ENCODE results near the gene ATOH7. TPM values are rescaled to one million over a fixed set of nuclear protein-coding genes. Genes with fewer than 3 reads are reported as not detected.

The ATOH7 gene
- total and polyA plus RNA-seq, 3 experiments from 2014 or later: not detected

- no peaks in the 10 kb centered on the region for H3K9me3 Mint-ChIP-seq
- Histone ChIP-seq H3K4me1 (ENCODE audit: insufficient read depth, low read length) (no peaks in the 10 kb centered on the region), H3K9me3 (ENCODE audit: low read length) (no peaks in the 10 kb centered on the region), H3K36me3 (ENCODE audit: insufficient read depth, low read length) (no peaks in the 10 kb centered on the region), H3K27me3 (ENCODE audit: insufficient read depth, low read length, poor library complexity, severe bottlenecking) (no peaks in the 10 kb centered on the region), H3K27ac (ENCODE audit: low read depth, low read length) (no peak overlapping the region), H3K4me3 (ENCODE audit: low read length) (no peak overlapping the region)
- no peaks in the 10 kb centered on the region for H3K4me1 Mint-ChIP-seq
- ChIA-PET CTCF (no interaction called here), POLR2A (no interaction called here)
- H3K27me3 Mint-ChIP-seq: peaks cover 6 to 33% of the 10 kb centered on the region in 2 donors
- no peak overlapping the region for H3K27ac Mint-ChIP-seq
- DNase-seq: no peak
- H3K4me3 Mint-ChIP-seq: no peak overlapping the region
- H3K36me3 Mint-ChIP-seq: no peaks in the 10 kb centered on the region
Observed at GRCh38 chr10:68185085-68185484, 46.8 kb downstream of the ATOH7 start.

DNA sequence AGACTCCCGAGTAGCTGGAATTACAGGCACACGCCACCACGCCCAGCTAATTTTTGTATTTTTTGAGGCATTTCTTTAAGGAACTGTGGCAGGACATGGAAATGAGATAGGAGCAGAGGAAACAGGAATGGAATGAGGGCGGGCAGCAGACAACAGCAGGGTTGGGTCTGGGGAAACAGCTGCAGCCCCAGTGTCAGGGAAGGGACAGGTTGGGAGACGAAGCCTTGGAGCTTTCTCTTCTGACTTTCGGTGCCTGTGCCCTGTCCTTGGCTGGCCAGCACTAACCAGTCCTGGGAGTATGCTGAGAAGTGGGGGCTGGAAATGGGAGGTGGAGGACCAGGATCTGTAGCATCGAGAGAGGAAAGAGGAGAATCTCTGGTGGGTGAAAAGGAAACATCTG lies 47.4 kb downstream of the ATOH7 start:
- H3K4me1 Mint-ChIP-seq: no peaks in the 10 kb centered on the region
- DNase-seq: no peak
- H3K27ac ChIP-seq (ENCODE audit: low read depth, low read length): no peak overlapping the region
- ChIA-PET CTCF (no interaction called here), POLR2A (no interaction called here)
- no peaks in the 10 kb centered on the region for H3K9me3 ChIP-seq (ENCODE audit: low read length)
- H3K36me3 Mint-ChIP-seq: no peaks in the 10 kb centered on the region
- no peaks in the 10 kb centered on the region for H3K27me3 ChIP-seq (ENCODE audit: insufficient read depth, low read length, poor library complexity, severe bottlenecking)
- H3K4me3 Mint-ChIP-seq: no peak overlapping the region
- H3K36me3 ChIP-seq (ENCODE audit: insufficient read depth, low read length): no peaks in the 10 kb centered on the region
- peaks cover 6 to 32% of the 10 kb centered on the region in 2 donors for H3K27me3 Mint-ChIP-seq
- no peaks in the 10 kb centered on the region for H3K9me3 Mint-ChIP-seq
- no peaks in the 10 kb centered on the region for H3K4me1 ChIP-seq (ENCODE audit: insufficient read depth, low read length)
- no peak overlapping the region for H3K27ac Mint-ChIP-seq
- H3K4me3 ChIP-seq (ENCODE audit: low read length): no peak overlapping the region

Other genes with a start within 250 kb of the ATOH7 start
- 10 to 100 TPM; 41.0 to 41.6 TPM for gene HERC4, start 156.8 kb downstream of the ATOH7 start, total RNA-seq
- 19.0 TPM for gene HERC4, start 156.8 kb downstream of the ATOH7 start, polyA plus RNA-seq
- not detected for gene MYPN, start 122.6 kb downstream of the ATOH7 start, total RNA-seq
- not detected for gene MYPN, start 122.6 kb downstream of the ATOH7 start, polyA plus RNA-seq
- 100 to 1,000 TPM; 170 to 171 TPM for gene HNRNPH3, start 100.0 kb upstream of the ATOH7 start, total RNA-seq
- gene HNRNPH3, start 100.0 kb upstream of the ATOH7 start, polyA plus RNA-seq: 145 TPM
- gene PBLD, start 100.8 kb upstream of the ATOH7 start, total RNA-seq: 1 to 10 TPM; 1.2 to 1.7 TPM
- 0.95 TPM for gene PBLD, start 100.8 kb upstream of the ATOH7 start, polyA plus RNA-seq
- gene RUFY2, start 175.2 kb upstream of the ATOH7 start, total RNA-seq: 1 to 10 TPM; 7.7 to 7.8 TPM
- gene RUFY2, start 175.2 kb upstream of the ATOH7 start, polyA plus RNA-seq: 8.1 TPM
- gene DNA2, start 239.9 kb upstream of the ATOH7 start, total RNA-seq: 10 to 100 TPM; 37.3 to 40.0 TPM
- 0.55 TPM for gene DNA2, start 239.9 kb upstream of the ATOH7 start, polyA plus RNA-seq